Pancreas (tissue), 10 donors: Measurements from ENCODE around the gene MPP2. TPM values are rescaled to one million over a fixed set of nuclear protein-coding genes. Genes with fewer than 3 reads are reported as not detected.
A peak's percentile ranks its signal among the peaks of the same experiment; 100 is the strongest.

ENCODE experiments used
- ATAC-seq, 4 donors: fragments of 200-7000 bp; cut with Tn5 transposase; one replicate each; pipeline versions ENCODE4 v1.8.0 to v1.9.1; 2020; ENCODE audit warnings: mild to moderate bottlenecking in 4 of 4, moderate library complexity in 4 of 4
- DNase-seq, 6 donors: peaks; one replicate each; pipeline ENCODE4 v3.0.0-alpha.2; 2020
- FAIRE-seq: peaks from 2 replicates; lab custom pipeline; 2012; peaks lifted over from hg19 to GRCh38; lab: Jason Lieb, UNC
- H3K27ac ChIP-seq, 4 donors: fragments of 200-600 bp; sonication (generic); 1 replicate in 3 of 4; 2 replicates in 1 of 4; pipeline versions ENCODE4 v1.5.0 to v1.8.0; 2020
- H3K27me3 ChIP-seq, 4 donors: fragments of 200-600 bp; one replicate each; pipeline ENCODE4 v1.8.0; 2021
- H3K36me3 ChIP-seq, 3 donors: fragments of 200-600 bp; sonication (generic) in 1 of 3; one replicate each; pipeline versions ENCODE4 v1.5.0 to v1.8.0; 2020 to 2021
- H3K4me1 ChIP-seq, 3 donors: fragments of 200-600 bp; one replicate each; pipeline ENCODE4 v1.8.0; 2021
- H3K4me3 ChIP-seq, 4 donors: fragments of 200-600 bp; sonication (generic) in 2 of 4; one replicate each; pipeline versions ENCODE4 v1.5.0 to v1.8.0; 2020 to 2021
- H3K9me3 ChIP-seq, 4 donors: fragments of 200-600 bp; one replicate each; pipeline ENCODE4 v1.8.0; 2021
- WGBS, 2 donors: extraction: QIAGEN DNeasy Blood & Tissue Kit; methylation state at CpG; one replicate each; pipeline ENCODE4 v1.1.7; 2013; 5-methylcytosine and 5-hydroxymethylcytosine counted together
- intact Hi-C, 3 donors: fragments of 100-400 bp; cut with DNase I; formaldehyde crosslinking; loops; one replicate each; pipeline versions ENCODE4 v1.11.1 to v1.14.2; 2022
- polyA plus RNA-seq, 2 donors: library from polyadenylated mRNA; stranded (reverse); fragments of 200-250 nt; gene quantifications; one replicate each; pipeline ENCODE4 v1.2.3, GENCODE V29; 2013
- total RNA-seq, 6 donors: library from RNA; stranded (reverse); fragmentation: NEBNext Ultra II Directional in 4 of 6; extraction: Animal tissue kit (Norgen Biotek cat#: 25700) in 4 of 6; gene quantifications; one replicate each; pipeline versions ENCODE4 v1.2.1 to v1.2.4, GENCODE V29; 2021 to 2023
- TF ChIP-seq, protein P1 (sequence below), 4 donors: fragments of 200-600 bp; sonication (generic) in 3 of 4; IDR thresholded peaks; one replicate each; pipeline versions ENCODE4 v1.5.0 to v1.8.0; 2021; ENCODE audit warnings: antibody characterized with exemption in 4 of 4
- donor health status: healthy with polysubstance abuse.
- donor health status: DM: no; HTN: no; CAD: no; lungs with moderate emphysema.
- donor health status: DM: no; HTN: no; CAD: no.
- donor health status: control.
- donor health status: control.
- donor health status: Bipolar disorder and iron deficiency.
- donor health status: DM: yes; HTN: yes; CAD: no.
- donor health status: DM: no; HTN: no; CAD: no.
- donor health status: DM: no; HTN: no; CAD: no.
- donor health status: DM: yes; HTN: yes; CAD: no.

Gene MPP2
- total and polyA plus RNA-seq, 8 donors: 1.0 to 6.6 (median 2.2) TPM

DNA sequence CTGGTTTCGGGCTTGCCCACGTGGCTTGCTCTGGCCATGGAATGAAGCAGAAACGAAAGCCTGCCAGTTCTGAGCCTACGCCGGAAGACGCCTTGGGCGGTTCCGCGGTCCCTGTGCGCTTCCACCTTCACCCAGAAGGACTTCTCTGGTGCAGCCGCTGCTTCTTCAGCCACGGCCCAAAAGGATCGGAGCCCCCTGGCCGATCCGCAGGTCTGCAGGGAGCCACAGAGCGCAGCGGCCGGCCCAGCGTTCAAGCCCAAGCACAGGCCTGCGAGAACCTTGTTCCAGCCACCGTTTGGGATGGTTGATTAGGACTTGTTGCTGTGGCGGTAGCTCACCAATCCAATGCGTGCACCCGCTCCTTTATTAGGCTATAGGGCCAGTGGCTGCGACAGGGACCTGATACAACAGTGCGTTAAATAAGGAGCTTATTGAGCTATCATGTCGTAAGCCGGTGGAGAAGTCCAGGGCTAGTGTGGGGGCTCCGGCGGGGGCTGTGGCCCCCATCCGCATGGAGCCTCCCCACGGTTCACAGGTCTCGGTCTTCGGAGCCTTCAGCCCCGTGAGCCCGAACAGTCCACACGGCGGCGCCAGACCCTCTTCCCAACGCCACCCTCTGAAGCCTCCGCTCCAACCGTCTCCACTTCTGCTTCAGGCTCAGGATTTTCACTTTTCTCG, 10.2 kb upstream of the MPP2 start:
- ATAC-seq (peak in 3 of 4 donors; percentile 72 to 84 (median 73)), FAIRE-seq (no peak), DNase-seq (no peak)
- 54 to 58% methylated on average over 43 of the region's 43 CpGs for WGBS, 2 donors
- H3K4me1 ChIP-seq: no peaks in the 10 kb centered on the region
- H3K9me3 ChIP-seq: no peaks in the 10 kb centered on the region
- H3K27ac ChIP-seq: no peak overlapping the region
- peak overlapping the region in 1 of 4 donors; percentile 29 for H3K4me3 ChIP-seq
- no peaks in the 10 kb centered on the region for H3K36me3 ChIP-seq
- intact Hi-C loops: no loop called here
- H3K27me3 ChIP-seq: no peaks in the 10 kb centered on the region
- TF ChIP-seq, protein P1, sequence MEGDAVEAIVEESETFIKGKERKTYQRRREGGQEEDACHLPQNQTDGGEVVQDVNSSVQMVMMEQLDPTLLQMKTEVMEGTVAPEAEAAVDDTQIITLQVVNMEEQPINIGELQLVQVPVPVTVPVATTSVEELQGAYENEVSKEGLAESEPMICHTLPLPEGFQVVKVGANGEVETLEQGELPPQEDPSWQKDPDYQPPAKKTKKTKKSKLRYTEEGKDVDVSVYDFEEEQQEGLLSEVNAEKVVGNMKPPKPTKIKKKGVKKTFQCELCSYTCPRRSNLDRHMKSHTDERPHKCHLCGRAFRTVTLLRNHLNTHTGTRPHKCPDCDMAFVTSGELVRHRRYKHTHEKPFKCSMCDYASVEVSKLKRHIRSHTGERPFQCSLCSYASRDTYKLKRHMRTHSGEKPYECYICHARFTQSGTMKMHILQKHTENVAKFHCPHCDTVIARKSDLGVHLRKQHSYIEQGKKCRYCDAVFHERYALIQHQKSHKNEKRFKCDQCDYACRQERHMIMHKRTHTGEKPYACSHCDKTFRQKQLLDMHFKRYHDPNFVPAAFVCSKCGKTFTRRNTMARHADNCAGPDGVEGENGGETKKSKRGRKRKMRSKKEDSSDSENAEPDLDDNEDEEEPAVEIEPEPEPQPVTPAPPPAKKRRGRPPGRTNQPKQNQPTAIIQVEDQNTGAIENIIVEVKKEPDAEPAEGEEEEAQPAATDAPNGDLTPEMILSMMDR (IDR thresholded peaks at IDR 0.05): no peak

DNA sequence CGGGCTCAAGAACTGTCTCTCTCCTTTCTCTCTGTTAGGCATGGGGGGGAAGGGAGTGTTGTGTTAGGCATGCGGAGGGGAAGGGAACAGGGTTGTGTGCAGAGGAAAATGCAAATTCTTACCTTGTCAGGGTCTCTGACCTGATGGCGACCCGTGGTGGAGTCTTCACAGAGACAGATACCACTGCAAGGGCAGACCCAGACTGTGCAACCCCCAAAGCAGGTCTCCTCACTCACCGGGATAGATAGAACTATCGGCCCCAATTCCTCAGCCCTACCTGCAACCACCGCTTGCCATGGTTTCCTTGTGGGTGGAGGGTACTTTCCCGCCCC, 9.6 kb upstream of the MPP2 start:
- no peak overlapping the region for H3K4me3 ChIP-seq
- 82 to 84% methylated on average over 8 of the region's 8 CpGs for WGBS, 2 donors
- ATAC-seq (peak in 1 of 4 donors; percentile 8), DNase-seq (no peak), FAIRE-seq (no peak)
- H3K9me3 ChIP-seq: no peaks in the 10 kb centered on the region
- no peaks in the 10 kb centered on the region for H3K36me3 ChIP-seq
- TF ChIP-seq, protein P1 (IDR thresholded peaks at IDR 0.05): no peak
- intact Hi-C loops: no loop called here
- H3K27ac ChIP-seq: no peak overlapping the region
- H3K4me1 ChIP-seq: no peaks in the 10 kb centered on the region
- H3K27me3 ChIP-seq: no peaks in the 10 kb centered on the region

DNA sequence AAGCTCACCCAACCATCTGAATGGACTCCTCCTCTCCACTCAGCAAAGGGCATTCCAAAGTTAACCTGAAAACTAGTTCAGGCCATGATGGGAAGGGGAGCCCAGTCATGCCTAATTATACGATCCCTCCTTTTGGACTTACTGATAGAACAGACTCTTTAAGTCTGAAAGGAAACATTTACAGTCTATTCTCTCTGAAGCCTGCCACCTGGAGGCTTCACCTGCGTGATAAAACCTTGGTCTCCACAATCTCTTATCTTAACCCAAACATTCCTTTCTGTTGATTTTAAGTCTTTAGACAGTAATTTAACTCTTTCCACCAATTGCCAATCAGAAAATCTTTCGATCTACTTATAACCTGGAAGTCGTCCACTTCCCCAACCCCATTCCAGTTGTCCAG, 9.0 kb upstream of the MPP2 start:
- no peaks in the 10 kb centered on the region for H3K27me3 ChIP-seq
- ATAC-seq (no peak), FAIRE-seq (no peak), DNase-seq (no peak)
- no peaks in the 10 kb centered on the region for H3K9me3 ChIP-seq
- H3K4me3 ChIP-seq: no peak overlapping the region
- TF ChIP-seq, protein P1 (IDR thresholded peaks at IDR 0.05): no peak
- WGBS, 2 donors: 24 to 34% methylated on average over 4 of the region's 4 CpGs
- H3K36me3 ChIP-seq: no peaks in the 10 kb centered on the region
- intact Hi-C loops: no loop called here
- H3K4me1 ChIP-seq: no peaks in the 10 kb centered on the region
- H3K27ac ChIP-seq: no peak overlapping the region

DNA sequence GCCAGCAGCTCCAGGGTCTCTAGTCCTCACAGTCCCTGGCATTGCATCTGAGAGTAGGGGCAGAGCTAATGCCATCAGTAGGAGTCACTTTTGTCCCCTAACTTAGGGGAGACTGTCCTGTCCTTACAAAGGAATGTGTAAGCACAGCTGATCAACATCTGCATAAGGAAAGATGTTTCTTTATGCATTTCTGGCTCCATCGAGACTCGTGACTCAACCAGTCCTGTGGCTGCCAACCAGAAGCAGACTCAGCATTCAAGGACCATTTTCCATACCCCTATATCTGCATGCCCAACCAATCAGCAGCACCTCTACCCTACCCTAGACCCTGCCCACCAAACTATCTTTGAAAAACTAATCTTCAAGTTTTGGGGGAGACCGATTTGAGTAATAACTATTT, 8.2 kb upstream of the MPP2 start:
- H3K4me1 ChIP-seq: no peaks in the 10 kb centered on the region
- ATAC-seq (no peak), DNase-seq (no peak), FAIRE-seq (no peak)
- no peaks in the 10 kb centered on the region for H3K27me3 ChIP-seq
- no peaks in the 10 kb centered on the region for H3K36me3 ChIP-seq
- H3K27ac ChIP-seq: no peak overlapping the region
- intact Hi-C loops: no loop called here
- no peak overlapping the region for H3K4me3 ChIP-seq
- TF ChIP-seq, protein P1 (IDR thresholded peaks at IDR 0.05): no peak
- WGBS, 2 donors: 84 to 86% methylated on average over 3 of the region's 3 CpGs
- no peaks in the 10 kb centered on the region for H3K9me3 ChIP-seq

DNA sequence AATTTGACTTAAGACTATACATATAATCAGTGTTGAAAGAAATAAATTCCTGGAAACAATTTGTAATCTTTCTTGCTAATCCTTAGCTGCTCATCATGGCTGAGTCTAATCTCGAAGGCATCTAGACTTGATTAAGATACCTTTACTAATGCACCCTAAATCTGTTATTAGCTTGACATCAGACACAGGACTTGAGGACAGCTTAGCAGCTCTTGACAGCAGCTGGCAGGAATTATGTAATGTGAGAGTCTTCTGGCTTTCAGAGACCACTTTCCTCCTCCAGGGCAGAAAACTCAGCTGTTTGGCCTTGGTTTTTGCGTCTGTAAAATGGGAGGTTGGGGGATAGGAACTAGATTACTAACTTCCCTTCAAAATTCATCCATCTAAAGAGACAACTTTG, 7.1 kb upstream of the MPP2 start:
- no peak for ATAC-seq
- 58 to 63% methylated on average over 2 of the region's 2 CpGs for WGBS, 2 donors
- no peaks in the 10 kb centered on the region for H3K9me3 ChIP-seq
- no peaks in the 10 kb centered on the region for H3K4me1 ChIP-seq
- H3K27ac ChIP-seq: no peak overlapping the region
- DNase-seq: no peak
- H3K27me3 ChIP-seq: no peaks in the 10 kb centered on the region
- TF ChIP-seq, protein P1 (IDR thresholded peaks at IDR 0.05): no peak
- FAIRE-seq: no peak
- no peak overlapping the region for H3K4me3 ChIP-seq
- intact Hi-C loops: no loop called here
- no peaks in the 10 kb centered on the region for H3K36me3 ChIP-seq
